GM19023 (cell line): ENCODE data around the gene TAMALIN.

ENCODE experiments used
- ATAC-seq: cut with Tn5 transposase; IDR thresholded peaks from one replicate; pipeline ENCODE4 v1.9.1; 2021; ENCODE audit warnings: mild to moderate bottlenecking, moderate library complexity; ENCODE audit not compliant: unreplicated experiment

Gene TAMALIN

GRCh38 chr12:51980809-51981127 lies 26.0 kb upstream of the TAMALIN start:
- ATAC-seq, result no peak

GRCh38 chr12:51984657-51985056 lies 22.1 kb upstream of the TAMALIN start:
- ATAC-seq, result no peak

GRCh38 chr12:51985154-51985835 lies 21.5 kb upstream of the TAMALIN start:
- no peak for ATAC-seq

GRCh38 chr12:51986834-51987233 lies 19.9 kb upstream of the TAMALIN start:
- no peak for ATAC-seq

GRCh38 chr12:51992246-51992645 lies 14.5 kb upstream of the TAMALIN start:
- no peak for ATAC-seq

GRCh38 chr12:51994539-51994820 lies 12.3 kb upstream of the TAMALIN start:
- ATAC-seq, result no peak

- ATAC-seq, result no peak
These were observed 11.8 kb upstream of the TAMALIN start for GRCh38 chr12:51994959-51995358.

GRCh38 chr12:51997136-51997535 lies 9.6 kb upstream of the TAMALIN start:
- ATAC-seq, result no peak

GRCh38 chr12:52003016-52003550 lies 3.7 kb upstream of the TAMALIN start:
- ATAC-seq, result no peak

- ATAC-seq, result no peak
These were observed 3.2 kb upstream of the TAMALIN start for GRCh38 chr12:52003591-52003990.

- ATAC-seq, result no peak
These were observed 2.6 kb upstream of the TAMALIN start for GRCh38 chr12:52004042-52004648.

- no peak for ATAC-seq
These were observed 1.4 kb upstream of the TAMALIN start for GRCh38 chr12:52005218-52005902.

GRCh38 chr12:52005903-52006703 lies 643 bp upstream of the TAMALIN start:
- peak; percentile 64 for ATAC-seq

- no peak for ATAC-seq
These were observed 594 bp downstream of the TAMALIN start for GRCh38 chr12:52007158-52007921.

- ATAC-seq, result no peak
These were observed 1.3 kb downstream of the TAMALIN start for GRCh38 chr12:52007982-52008510.

- ATAC-seq, result no peak
These were observed 2.5 kb downstream of the TAMALIN start for GRCh38 chr12:52009081-52009751.

- ATAC-seq, result no peak
These were observed 3.4 kb downstream of the TAMALIN start for GRCh38 chr12:52010152-52010622.

- ATAC-seq, result no peak
These were observed 4.2 kb downstream of the TAMALIN start for GRCh38 chr12:52010692-52011601.
